Uterus (tissue), 4 donors: ENCODE data around the gene BMPR1B. TPM values are rescaled to one million over a fixed set of nuclear protein-coding genes. Genes with fewer than 3 reads are reported as not detected.

Experiments used
- DNase-seq, 2 donors: peaks; one replicate each; pipeline ENCODE4 v3.0.0-alpha.2; 2019 to 2020
- H3K27ac ChIP-seq, 2 donors: fragments of 200-600 bp; sonication (generic); 1 replicate in 1 of 2; 2 replicates in 1 of 2; pipeline ENCODE4 v1.5.1; 2016 to 2018
- H3K27me3 ChIP-seq, 2 donors: fragments of 200-600 bp; sonication (generic); one replicate each; pipeline ENCODE4 v1.5.1; 2018 to 2019; ENCODE audit warnings: control low read depth in 1 of 2
- H3K36me3 ChIP-seq, 2 donors: fragments of 200-600 bp; sonication (generic); one replicate each; pipeline ENCODE4 v1.5.1; 2019; ENCODE audit warnings: control low read depth in 1 of 2
- H3K4me1 ChIP-seq, 2 donors: fragments of 200-600 bp; sonication (generic); one replicate each; pipeline ENCODE4 v1.5.1; 2018 to 2019; ENCODE audit warnings: control low read depth in 1 of 2
- H3K4me3 ChIP-seq, 2 donors: fragments of 200-600 bp; sonication (generic); 1 replicate in 1 of 2; 2 replicates in 1 of 2; pipeline ENCODE4 v1.5.1; 2018 to 2019; ENCODE audit warnings: mild to moderate bottlenecking in 1 of 2
- H3K9me3 ChIP-seq, 2 donors: fragments of 200-600 bp; sonication (generic); one replicate each; pipeline ENCODE4 v1.5.1; 2019; ENCODE audit warnings: control low read depth in 1 of 2
- CTCF ChIP-seq, 4 experiments: fragments of 200-600 bp in 2 of 4; fragments of 450-650 bp in 2 of 4; sonication (generic) in 2 of 4; IDR thresholded peaks; one replicate each; pipeline ENCODE4 v1.5.1; 2016 to 2019; ENCODE audit warnings: antibody characterized with exemption in 4 of 4, mild to moderate bottlenecking in 2 of 4, moderate library complexity in 1 of 4
- POLR2A ChIP-seq, 2 donors: fragments of 450-650 bp; IDR thresholded peaks; one replicate each; pipeline ENCODE4 v1.6.1; 2016; ENCODE audit warnings: antibody characterized with exemption in 2 of 2, mild to moderate bottlenecking in 1 of 2, moderate library complexity in 1 of 2
- intact Hi-C: fragments of 100-400 bp; cut with DNase I; formaldehyde crosslinking; loops from one replicate; pipeline ENCODE4 v1.15.1; 2023; ENCODE audit warnings: low total_unique reads
- total RNA-seq, 4 donors: library from RNA; depleted of rRNA in 3 of 4; stranded (reverse); fragments of >200 nt in 3 of 4; gene quantifications; one replicate each; pipeline versions ENCODE4 v1.1.0 to v1.2.4, GENCODE V29; 2014 to 2023
- donor health status: DM: yes; HTN: yes; CAD: no.

BMPR1B gene
- total RNA-seq, 4 donors from 2014 or later = under 0.01 to 13.6 (median 3.3) TPM

GRCh38 chr4:94941706-94942105 lies 184.0 kb downstream of the BMPR1B start:
- no peaks in the 10 kb centered on the region for H3K27me3 ChIP-seq
- intact Hi-C loops = no loop called here

GRCh38 chr4:94944726-94945125 lies 187.0 kb downstream of the BMPR1B start:
- intact Hi-C loops = no loop called here
- H3K27me3 ChIP-seq = no peaks in the 10 kb centered on the region

More at GRCh38 chr4:94941706-94942105, 184.0 kb downstream of the BMPR1B start:
- no peak overlapping the region for H3K27ac ChIP-seq
- DNase-seq = no peak
- H3K4me3 ChIP-seq = no peak overlapping the region
- no peaks in the 10 kb centered on the region for H3K9me3 ChIP-seq
- H3K36me3 ChIP-seq = no peaks in the 10 kb centered on the region
- H3K4me1 ChIP-seq = no peaks in the 10 kb centered on the region
- no peak for TF ChIP-seq CTCF (IDR thresholded peaks at IDR 0.05)
- TF ChIP-seq POLR2A (IDR thresholded peaks at IDR 0.05) = no peak

GRCh38 chr4:94947681-94948108 lies 189.9 kb downstream of the BMPR1B start:
- intact Hi-C loops = no loop called here
- Histone ChIP-seq H3K4me3 (no peak overlapping the region), H3K27ac (no peak overlapping the region), H3K9me3 (no peaks in the 10 kb centered on the region), H3K27me3 (no peaks in the 10 kb centered on the region), H3K36me3 (no peaks in the 10 kb centered on the region), H3K4me1 (no peaks in the 10 kb centered on the region)
- TF ChIP-seq CTCF (IDR thresholded peaks at IDR 0.05) = no peak
- no peak for TF ChIP-seq POLR2A (IDR thresholded peaks at IDR 0.05)
- DNase-seq = no peak

More at GRCh38 chr4:94944726-94945125, 187.0 kb downstream of the BMPR1B start:
- Histone ChIP-seq H3K36me3 (no peaks in the 10 kb centered on the region), H3K4me3 (no peak overlapping the region), H3K27ac (no peak overlapping the region), H3K9me3 (no peaks in the 10 kb centered on the region), H3K4me1 (no peaks in the 10 kb centered on the region)
- DNase-seq = no peak
- TF ChIP-seq POLR2A (IDR thresholded peaks at IDR 0.05) (no peak), CTCF (IDR thresholded peaks at IDR 0.05) (no peak)

GRCh38 chr4:94954251-94954650 lies 196.5 kb downstream of the BMPR1B start:
- Histone ChIP-seq H3K4me3 (no peak overlapping the region), H3K4me1 (no peaks in the 10 kb centered on the region), H3K27me3 (no peaks in the 10 kb centered on the region), H3K36me3 (no peaks in the 10 kb centered on the region), H3K9me3 (no peaks in the 10 kb centered on the region), H3K27ac (no peak overlapping the region)
- no peak for TF ChIP-seq POLR2A (IDR thresholded peaks at IDR 0.05)
- no peak for TF ChIP-seq CTCF (IDR thresholded peaks at IDR 0.05)
- intact Hi-C loops = no loop called here
- no peak for DNase-seq

GRCh38 chr4:94957030-94957429 lies 199.3 kb downstream of the BMPR1B start:
- no peak overlapping the region for H3K4me3 ChIP-seq
- no peaks in the 10 kb centered on the region for H3K4me1 ChIP-seq
- H3K9me3 ChIP-seq = no peaks in the 10 kb centered on the region
- intact Hi-C loops = no loop called here
- TF ChIP-seq CTCF (IDR thresholded peaks at IDR 0.05) = no peak
- no peak for TF ChIP-seq POLR2A (IDR thresholded peaks at IDR 0.05)
- H3K27ac ChIP-seq = no peak overlapping the region
- no peaks in the 10 kb centered on the region for H3K27me3 ChIP-seq
- no peaks in the 10 kb centered on the region for H3K36me3 ChIP-seq
- DNase-seq = no peak
